HepG2 (cell line): Measurements from ENCODE around the gene CCDC17. TPM values are rescaled to one million over a fixed set of nuclear protein-coding genes. Genes with fewer than 3 reads are reported as not detected.

ENCODE experiments used
- ATAC-seq: fragments of 200-7000 bp; cut with Tn5 transposase; 3 replicates; pipeline ENCODE4 v1.9.1; 2020; ENCODE audit warnings: mild to moderate bottlenecking, moderate library complexity
- BruUV-seq: library from RNA; stranded (reverse); fragments of 400-500 nt; replicated peaks from 2 replicates; lab custom pipeline; 2021; lab: Mats Ljungman, UMichigan
- CTCF ChIA-PET: fragments of 300-600 bp; formaldehyde crosslinking; extraction: SDS; loops from one replicate; lab custom pipeline; 2021; ENCODE audit warnings: low total read pairs, inconsistent platforms, low intra/inter-chr PET ratio; lab: Yijun Ruan, JAX
- POLR2A ChIA-PET: fragments of 350-600 bp; sonication (Branson Sonifier 250); formaldehyde crosslinking; loops from one replicate; lab custom pipeline; 2020; ENCODE audit warnings: antibody characterized with exemption, inconsistent platforms; lab: Yijun Ruan, JAX
- DNase-seq: peaks from one replicate; pipeline ENCODE4 v3.0.0-alpha.2; 2015; ENCODE audit warnings: low spot score
- FAIRE-seq: peaks from 3 replicates; lab custom pipeline; 2011; peaks lifted over from hg19 to GRCh38; lab: Jason Lieb, UNC
- H2AFZ ChIP-seq: one replicate; pipeline ENCODE4 v1.6.1; 2011; ENCODE audit warnings: low read length, inconsistent platforms
- H3K27ac ChIP-seq: fragments of 300-600 bp; 3 replicates; pipeline ENCODE4 v1.8.0; 2011; ENCODE audit warnings: mixed run types, mild to moderate bottlenecking, mixed read lengths, low read length, inconsistent platforms; ENCODE audit not compliant: insufficient read depth; ENCODE audit errors: extremely low read length
- H3K27me3 ChIP-seq, 2 experiments: fragments of 200-600 bp in 1 of 2; 2 replicates in 1 of 2; 3 replicates in 1 of 2; pipeline versions ENCODE4 v1.6.0 to v1.8.0; 2011; ENCODE audit warnings: low read length in 2 of 2, mild to moderate bottlenecking in 2 of 2, moderate library complexity in 2 of 2, inconsistent platforms in 1 of 2; ENCODE audit not compliant: insufficient read depth in 2 of 2, control insufficient read depth in 1 of 2
- H3K36me3 ChIP-seq, 2 experiments: fragments of 200-600 bp in 1 of 2; replicated peaks in 1 of 2; 2 replicates in 1 of 2; 3 replicates in 1 of 2; pipeline versions ENCODE4 v1.5.1 to v1.8.0; 2011; ENCODE audit warnings: low read length in 2 of 2, inconsistent platforms in 1 of 2; ENCODE audit not compliant: insufficient read depth in 2 of 2, control insufficient read depth in 1 of 2
- H3K4me1 ChIP-seq: 2 replicates; pipeline ENCODE4 v1.5.1; 2012; ENCODE audit warnings: low read length, inconsistent platforms; ENCODE audit not compliant: insufficient read depth
- H3K4me2 ChIP-seq: 2 replicates; pipeline ENCODE4 v1.6.0; 2011; ENCODE audit warnings: low read depth, low read length, inconsistent platforms
- H3K4me3 ChIP-seq, 3 experiments: fragments of 200-600 bp in 1 of 3; sonication (generic), shearing (Covaris generic) in 1 of 3; replicated peaks in 1 of 3; 2 replicates each; pipeline ENCODE4 v1.5.1; 2011 to 2016; ENCODE audit warnings: low read length in 3 of 3, inconsistent platforms in 2 of 3, low read depth in 2 of 3, mild to moderate bottlenecking in 2 of 3, control low read depth in 1 of 3, mixed read lengths in 1 of 3; ENCODE audit not compliant: insufficient read depth in 1 of 3
- H3K79me2 ChIP-seq: one replicate; pipeline ENCODE4 v1.6.1; 2011; ENCODE audit warnings: low read length, inconsistent platforms; ENCODE audit not compliant: insufficient read depth
- H3K9ac ChIP-seq: 2 replicates; pipeline ENCODE4 v1.6.0; 2011; ENCODE audit warnings: mild to moderate bottlenecking, low read depth, low read length, inconsistent platforms; ENCODE audit not compliant: insufficient read depth
- H3K9me3 ChIP-seq: 2 replicates; pipeline ENCODE4 v1.5.1; 2012; ENCODE audit warnings: mild to moderate bottlenecking, low read length
- H4K20me1 ChIP-seq: 2 replicates; pipeline ENCODE4 v1.6.0; 2011; ENCODE audit warnings: inconsistent platforms, mild to moderate bottlenecking, low read length, moderate library complexity; ENCODE audit not compliant: insufficient read depth
- FOXP1 ChIP-seq, 2 experiments: fragments of 450-650 bp in 1 of 2; IDR thresholded peaks; 2 replicates each; pipeline ENCODE4 v1.6.1; 2017 to 2018; ENCODE audit warnings: antibody characterized with exemption in 1 of 2
- HCFC1 ChIP-seq: fragments of 150-350 bp; IDR thresholded peaks from 2 replicates; pipeline ENCODE4 v1.6.1; 2014; ENCODE audit warnings: low read depth, low read length
- HNRNPK ChIP-seq: fragments of 200-400 bp; formaldehyde crosslinking; IDR thresholded peaks from 2 replicates; pipeline ENCODE4 v1.6.1; 2018; ENCODE audit warnings: low read length, low read depth, moderate library complexity, mild to moderate bottlenecking; ENCODE audit not compliant: poor library complexity, severe bottlenecking
- NCOA2 ChIP-seq: sonication (generic); formaldehyde crosslinking; IDR thresholded peaks from 2 replicates; pipeline ENCODE4 v1.8.0; 2022; ENCODE audit warnings: inconsistent platforms
- NFYB ChIP-seq: sonication (generic); formaldehyde crosslinking; IDR thresholded peaks from 2 replicates; pipeline ENCODE4 v1.4.0; 2020; ENCODE audit warnings: missing genetic modification reagents
- RARA ChIP-seq: IDR thresholded peaks from 2 replicates; pipeline ENCODE4 v1.6.1; 2016; ENCODE audit warnings: missing genetic modification reagents, missing compliant biosample characterization
- SETDB1 ChIP-seq: sonication (generic); formaldehyde crosslinking; IDR thresholded peaks from 2 replicates; pipeline ENCODE4 v1.5.1; 2020; ENCODE audit warnings: missing genetic modification reagents, mild to moderate bottlenecking, borderline replicate concordance
- SOX6 ChIP-seq, 2 experiments: fragments of 450-650 bp in 1 of 2; sonication (generic) in 1 of 2; formaldehyde crosslinking in 1 of 2; IDR thresholded peaks; 2 replicates each; pipeline versions ENCODE4 v1.4.0 to v1.6.1; 2017 to 2020; ENCODE audit warnings: antibody characterized with exemption in 1 of 2, mild to moderate bottlenecking in 1 of 2, missing genetic modification reagents in 1 of 2
- TSC22D2 ChIP-seq: sonication (generic); formaldehyde crosslinking; IDR thresholded peaks from 2 replicates; pipeline ENCODE4 v1.5.1; 2020; ENCODE audit warnings: missing genetic modification reagents, mild to moderate bottlenecking, borderline replicate concordance
- ZNF207 ChIP-seq: fragments of 450-650 bp; IDR thresholded peaks from 2 replicates; pipeline ENCODE4 v1.6.1; 2016; ENCODE audit warnings: antibody characterized with exemption, borderline replicate concordance
- ZNF296 ChIP-seq: sonication (generic); formaldehyde crosslinking; conservative IDR thresholded peaks from 2 replicates; pipeline ENCODE4 v1.5.0; 2020; ENCODE audit warnings: mild to moderate bottlenecking, missing genetic modification reagents
- ZNF547 ChIP-seq: sonication (generic); formaldehyde crosslinking; IDR thresholded peaks from 2 replicates; pipeline ENCODE4 v1.5.1; 2020; ENCODE audit warnings: mild to moderate bottlenecking, missing genetic modification reagents
- ZNF609 ChIP-seq: sonication (generic); formaldehyde crosslinking; IDR thresholded peaks from 2 replicates; pipeline ENCODE4 v1.4.0; 2020; ENCODE audit warnings: mild to moderate bottlenecking, missing genetic modification reagents, borderline replicate concordance
- ZNF678 ChIP-seq: sonication (generic); formaldehyde crosslinking; IDR thresholded peaks from 2 replicates; pipeline ENCODE4 v1.4.0; 2020; ENCODE audit warnings: mild to moderate bottlenecking, missing genetic modification reagents
- ZNF687 ChIP-seq: sonication (generic); formaldehyde crosslinking; IDR thresholded peaks from 2 replicates; pipeline ENCODE4 v1.5.1; 2020; ENCODE audit warnings: mild to moderate bottlenecking, missing genetic modification reagents, moderate library complexity
- WGBS: methylation state at CpG from one replicate; pipeline ENCODE4 v1.1.6; 2017; ENCODE audit warnings: low lambda C conversion rate; 5-methylcytosine and 5-hydroxymethylcytosine counted together
- in situ Hi-C: cut with HindIII; loops from 2 replicates; pipeline ENCODE4 v1.10.0; 2017; ENCODE audit warnings: low pct_unique_long_range_greater_than_20kb; ENCODE audit not compliant: extremely low pct_ligation_motif_present
- intact Hi-C: fragments of 100-400 bp; cut with micrococcal nuclease; formaldehyde crosslinking; loops from one replicate; pipeline ENCODE4 v1.10.0; 2022; ENCODE audit not compliant: unreplicated experiment
- polyA plus RNA-seq, 8 experiments: library from polyadenylated mRNA; depleted of rRNA in 3 of 8; stranded (reverse) in 7 of 8; unstranded in 1 of 8; fragments of >200 nt; fragmentation: Illumina TruSeq in 4 of 8; extraction: Trizol in 4 of 8; gene quantifications; 2 replicates each; pipeline versions ENCODE4 v1.2.1 to v1.2.3, GENCODE V29; 2011 to 2016; ENCODE audit warnings: low read depth in 4 of 8, missing spikeins in 1 of 8, mixed read lengths in 1 of 8; ENCODE audit not compliant: insufficient read depth in 1 of 8
- total RNA-seq, 5 experiments: library from RNA; depleted of rRNA; stranded (reverse); fragments of >200 nt; fragmentation: Illumina TruSeq; extraction: Trizol; gene quantifications; 2 replicates each; pipeline ENCODE4 v1.2.3, GENCODE V29; 2016; ENCODE audit warnings: low read depth in 1 of 5

CCDC17 gene
- total and polyA plus RNA-seq, 2 of the 13 experiments (the other 11 are each of a cell fraction or from before 2014, with no cell fraction given) = 1.5 to 3.3 TPM

DNA sequence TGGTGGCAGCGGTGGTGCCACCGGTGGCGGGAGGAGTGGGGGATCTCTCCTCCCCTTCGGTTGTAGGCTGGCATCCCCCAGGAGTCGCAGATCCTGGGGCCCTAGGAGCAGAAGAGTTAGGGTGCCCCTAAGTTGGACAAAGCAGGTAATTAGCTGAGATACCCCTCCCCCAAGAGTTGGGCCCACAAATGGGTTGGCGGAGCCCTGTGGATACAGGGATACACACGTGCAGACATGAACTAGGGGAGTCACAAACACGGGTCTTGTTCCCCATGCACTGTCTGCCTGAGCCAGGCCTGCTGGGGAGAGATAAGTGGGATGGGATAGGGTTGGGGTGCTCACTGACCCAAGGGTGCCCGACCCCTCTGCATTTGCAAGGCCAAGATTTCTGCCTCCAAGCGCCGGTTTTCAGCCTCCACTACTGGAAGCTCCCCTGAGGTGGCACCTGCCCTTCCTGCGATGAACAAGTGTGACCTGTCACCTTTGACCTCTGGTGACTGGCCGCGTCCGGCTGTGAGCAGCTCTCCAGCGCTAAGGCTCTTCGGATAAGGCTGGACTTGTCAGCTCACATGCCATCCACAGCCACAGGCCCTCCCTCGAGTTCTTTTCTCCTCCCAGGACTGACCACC lies 1.8 kb downstream of the CCDC17 start:
- Histone ChIP-seq H3K79me2 (no peaks in the 10 kb centered on the region), H3K4me1 (peaks cover 11% of the 10 kb centered on the region), H3K36me3 (peaks cover 7 to 19% of the 10 kb centered on the region in 2 experiments), H3K27me3 (no peaks in the 10 kb centered on the region), H3K9me3 (no peaks in the 10 kb centered on the region), H3K4me3 (no peak overlapping the region), H3K27ac (no peak overlapping the region), H2AFZ (no peak overlapping the region), H4K20me1 (no peaks in the 10 kb centered on the region; the same call in 1 of the 2 replicates), H3K9ac (no peak overlapping the region), H3K4me2 (no peak overlapping the region)
- peak; percentile 17 for ATAC-seq
- no peak for DNase-seq
- BruUV-seq = no TSS peak
- WGBS = 69% methylated on average over 9 of the region's 18 CpGs
- ChIA-PET CTCF (no interaction called here), POLR2A (interaction anchor here (1.5 kb wide), 1 partner anchor 65 kb away, joined by 4 read pairs; no protein-coding TSS in a partner anchor)
- in situ Hi-C loops (no loop called here), intact Hi-C loops (no loop called here)
- no peak for FAIRE-seq
- TF ChIP-seq ZNF547 (CRISPR knock-in tag) = no peak
- no peak for TF ChIP-seq HNRNPK
- no peak for TF ChIP-seq SOX6 (IDR thresholded peaks at IDR 0.05)
- no peak for TF ChIP-seq SOX6 (CRISPR knock-in tag; IDR thresholded peaks at IDR 0.05)
- no peak for TF ChIP-seq ZNF207
- TF ChIP-seq NCOA2 (CRISPR knock-in tag) = no peak
- TF ChIP-seq RARA = no peak
- TF ChIP-seq SETDB1 (CRISPR knock-in tag) = no peak
- TF ChIP-seq NFYB (CRISPR knock-in tag) = no peak
- no peak for TF ChIP-seq ZNF296 (CRISPR knock-in tag)
- TF ChIP-seq ZNF678 = no peak
- TF ChIP-seq FOXP1 (IDR thresholded peaks at IDR 0.05) = no peak
- TF ChIP-seq FOXP1 (CRISPR knock-in tag; IDR thresholded peaks at IDR 0.05) = no peak
- TF ChIP-seq HCFC1 = no peak
- no peak for TF ChIP-seq ZNF609 (CRISPR knock-in tag)
- no peak for TF ChIP-seq TSC22D2 (CRISPR knock-in tag)
- TF ChIP-seq ZNF687 (CRISPR knock-in tag) = peak; percentile 53
